Spleen (tissue), 11 donors: ENCODE results near the gene NR2F1-AS1. TPM values are rescaled to one million over a fixed set of nuclear protein-coding genes. Genes with fewer than 3 reads are reported as not detected.

Experiments used
- DNase-seq: peaks from one replicate; pipeline ENCODE4 v3.0.0-alpha.2; 2020
- H3K27ac ChIP-seq, 8 donors: fragments of 200-600 bp; sonication (generic) in 7 of 8; 1 replicate in 4 of 8; 2 replicates in 4 of 8; pipeline versions ENCODE4 v1.5.0 to v1.8.0; 2016 to 2021; ENCODE audit warnings: inconsistent platforms in 4 of 8, mild to moderate bottlenecking in 4 of 8, moderate library complexity in 1 of 8
- H3K27me3 ChIP-seq, 7 donors: fragments of 200-600 bp; sonication (generic) in 6 of 7; replicated peaks in 1 of 7; 1 replicate in 4 of 7; 2 replicates in 3 of 7; pipeline versions ENCODE4 v1.5.0 to v1.8.0; 2016 to 2021; ENCODE audit warnings: inconsistent platforms in 3 of 7, mild to moderate bottlenecking in 1 of 7
- H3K36me3 ChIP-seq, 6 donors: fragments of 200-600 bp; sonication (generic) in 5 of 6; 1 replicate in 4 of 6; 2 replicates in 2 of 6; pipeline versions ENCODE4 v1.5.0 to v1.8.0; 2016 to 2021; ENCODE audit warnings: inconsistent platforms in 2 of 6
- H3K4me1 ChIP-seq, 6 donors: fragments of 200-600 bp; sonication (generic) in 5 of 6; 1 replicate in 3 of 6; 2 replicates in 3 of 6; pipeline versions ENCODE4 v1.5.0 to v1.8.0; 2016 to 2021; ENCODE audit warnings: inconsistent platforms in 3 of 6
- H3K4me3 ChIP-seq, 8 donors: fragments of 200-600 bp; sonication (generic) in 7 of 8; 1 replicate in 4 of 8; 2 replicates in 4 of 8; pipeline versions ENCODE4 v1.5.0 to v1.8.0; 2016 to 2021; ENCODE audit warnings: inconsistent platforms in 4 of 8, mild to moderate bottlenecking in 4 of 8, moderate library complexity in 2 of 8
- H3K9me3 ChIP-seq, 8 donors: fragments of 200-600 bp; sonication (generic) in 7 of 8; 1 replicate in 4 of 8; 2 replicates in 4 of 8; pipeline versions ENCODE4 v1.5.0 to v1.8.0; 2016 to 2021; ENCODE audit warnings: inconsistent platforms in 4 of 8
- POLR2A ChIP-seq, 3 donors: fragments of 450-650 bp; IDR thresholded peaks; one replicate each; pipeline ENCODE4 v1.5.1; 2017; ENCODE audit warnings: antibody characterized with exemption in 3 of 3, mild to moderate bottlenecking in 1 of 3
- POLR2AphosphoS5 ChIP-seq, 3 donors: sonication (generic); formaldehyde crosslinking; IDR thresholded peaks; one replicate each; pipeline ENCODE4 v1.5.1; 2017; ENCODE audit warnings: antibody characterized with exemption in 3 of 3
- WGBS, 5 donors: extraction: QIAGEN DNeasy Blood & Tissue Kit in 3 of 5; methylation state at CpG; one replicate each; pipeline versions ENCODE4 v1.1.5 to v1.1.7; 2013 to 2018; 5-methylcytosine and 5-hydroxymethylcytosine counted together
- intact Hi-C: fragments of 100-400 bp; cut with DNase I; formaldehyde crosslinking; loops from one replicate; pipeline ENCODE4 v1.15.0; 2023; ENCODE audit warnings: low total_unique reads
- polyA plus RNA-seq, 3 donors: library from polyadenylated mRNA; stranded (reverse); fragments of 200-250 nt; gene quantifications; one replicate each; pipeline ENCODE4 v1.2.1, GENCODE V29; 2013
- total RNA-seq, 7 donors: library from RNA; depleted of rRNA in 3 of 7; stranded (reverse); fragments of >200 nt in 3 of 7; fragmentation: NEBNext Ultra II Directional in 4 of 7; extraction: Animal tissue kit (Norgen Biotek cat#: 25700) in 4 of 7; gene quantifications; one replicate each; pipeline versions ENCODE4 v1.1.0 to v1.2.1, GENCODE V29; 2016 to 2021
- TF ChIP-seq, protein P1 (sequence below), 11 experiments: fragments of 200-600 bp in 7 of 11; fragments of 450-650 bp in 4 of 11; sonication (generic) in 4 of 11; IDR thresholded peaks in 8 of 11; conservative IDR thresholded peaks in 3 of 11; 1 replicate in 7 of 11; 2 replicates in 4 of 11; pipeline versions ENCODE4 v1.4.0 to v1.8.0; 2016 to 2021; ENCODE audit warnings: antibody characterized with exemption in 11 of 11, inconsistent platforms in 4 of 11, mild to moderate bottlenecking in 1 of 11
- donor health status: healthy with polysubstance abuse.
- donor health status: DM: no; HTN: no; CAD: no; lungs with moderate emphysema.
- donor health status: DM: no; HTN: no; CAD: no.
- donor health status: Bipolar disorder and iron deficiency.
- donor health status: healthy.
- donor health status: DM: no; HTN: no; CAD: no.
- donor health status: DM: yes; HTN: yes; CAD: no.

NR2F1-AS1 gene
- total and polyA plus RNA-seq, 10 donors = 5.9 to 21.6 (median 8.5) TPM

DNA sequence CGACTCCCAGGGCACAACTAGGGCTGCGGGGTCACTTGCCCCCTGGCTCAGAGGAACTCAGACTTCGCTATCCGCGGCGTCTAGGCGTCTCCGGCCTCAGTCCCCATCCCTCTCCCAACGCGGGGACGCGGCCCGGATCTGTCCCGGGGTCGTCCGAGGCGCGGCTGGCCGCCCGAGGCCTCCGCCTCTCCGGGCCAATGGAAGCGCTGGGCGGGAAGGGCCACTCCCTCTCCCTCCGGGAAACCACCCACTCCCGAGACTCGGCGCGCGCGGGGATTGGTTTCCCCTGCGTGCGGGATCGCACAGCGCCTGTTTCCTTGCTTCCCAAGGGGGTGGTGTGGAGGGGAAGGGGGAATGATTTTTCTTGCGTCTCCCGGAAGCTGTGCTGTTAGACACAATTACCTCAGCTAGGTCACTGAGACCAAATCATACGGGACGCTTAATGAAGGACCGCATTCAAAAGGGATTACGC is 40.3 kb upstream of the NR2F1-AS1 start:
- Histone ChIP-seq H3K4me1 (peaks cover 0 to 28% (median 18%) of the 10 kb centered on the region in 6 donors), H3K4me3 (peak overlapping the region; percentile 49 to 78 (median 64)), H3K9me3 (no peaks in the 10 kb centered on the region), H3K27me3 (peaks cover 0 to 19% (median 0%) of the 10 kb centered on the region in 7 donors), H3K27ac (peak overlapping the region in 7 of 8 donors; percentile 51 to 75 (median 70)), H3K36me3 (no peaks in the 10 kb centered on the region)
- intact Hi-C loops = no loop called here
- 3 to 30% (median 5%) methylated on average over 6 to 41 of the region's 41 CpGs for WGBS, 5 donors
- DNase-seq = peak; percentile 86
- TF ChIP-seq POLR2A (IDR thresholded peaks at IDR 0.05) (no peak), POLR2AphosphoS5 (IDR thresholded peaks at IDR 0.05) (peak in 2 of 3 donors; percentile 62 to 64)

DNA sequence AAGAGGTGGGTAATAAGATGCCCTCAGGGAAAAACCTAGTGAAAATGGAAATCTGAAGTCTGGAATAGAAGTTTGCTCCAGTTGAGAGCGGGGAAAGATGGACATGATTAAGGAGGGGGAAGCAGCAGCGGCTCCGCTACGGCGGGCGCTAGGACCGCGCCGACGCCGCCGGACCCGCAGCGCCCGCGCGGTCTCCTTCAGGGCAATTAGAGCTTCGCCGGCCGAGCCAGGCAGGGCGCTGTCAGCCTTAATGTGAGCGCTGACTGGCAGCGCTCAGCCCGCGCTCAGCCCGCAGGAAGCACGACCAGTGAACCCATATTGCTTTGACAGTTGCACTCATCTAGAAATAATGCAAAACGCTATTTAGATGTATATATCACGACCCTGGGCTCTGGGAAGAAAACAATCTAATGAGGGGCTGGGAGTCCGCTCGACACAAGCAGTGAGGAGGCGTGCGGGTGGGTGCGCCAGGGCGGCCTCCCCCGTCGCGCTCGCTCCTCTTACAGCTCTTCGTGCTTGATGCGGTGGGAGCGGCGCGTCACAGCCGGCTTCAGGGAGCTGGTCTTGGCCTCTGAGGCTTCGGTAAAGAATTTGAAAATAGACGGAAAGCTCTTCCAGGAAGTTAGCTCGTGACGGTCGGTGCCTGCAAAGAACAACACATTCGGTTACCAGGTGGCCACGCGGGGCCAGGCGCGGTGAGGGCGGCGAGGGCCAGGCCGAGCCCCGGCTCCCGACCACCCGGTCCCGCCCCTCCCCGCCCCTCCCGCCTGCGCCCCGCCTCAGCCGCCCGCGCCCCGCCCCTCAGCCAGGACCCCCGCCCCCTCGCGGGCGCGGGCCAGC is 39.7 kb upstream of the NR2F1-AS1 start:
- H3K27me3 ChIP-seq = peaks cover 0 to 19% (median 0%) of the 10 kb centered on the region in 7 donors
- peak overlapping the region in 7 of 8 donors; percentile 51 to 75 (median 70) for H3K27ac ChIP-seq
- peaks cover 0 to 28% (median 18%) of the 10 kb centered on the region in 6 donors for H3K4me1 ChIP-seq
- H3K4me3 ChIP-seq = peak overlapping the region; percentile 49 to 78 (median 64)
- H3K36me3 ChIP-seq = no peaks in the 10 kb centered on the region
- no peaks in the 10 kb centered on the region for H3K9me3 ChIP-seq
- peak; percentile 93 for DNase-seq
- WGBS, 5 donors = 0 to 1% (median 0%) methylated on average over 39 to 75 of the region's 75 CpGs
- TF ChIP-seq POLR2AphosphoS5 (IDR thresholded peaks at IDR 0.05) (peak in 2 of 3 donors; percentile 59 to 71), POLR2A (IDR thresholded peaks at IDR 0.05) (no peak)
- TF ChIP-seq, protein P1, sequence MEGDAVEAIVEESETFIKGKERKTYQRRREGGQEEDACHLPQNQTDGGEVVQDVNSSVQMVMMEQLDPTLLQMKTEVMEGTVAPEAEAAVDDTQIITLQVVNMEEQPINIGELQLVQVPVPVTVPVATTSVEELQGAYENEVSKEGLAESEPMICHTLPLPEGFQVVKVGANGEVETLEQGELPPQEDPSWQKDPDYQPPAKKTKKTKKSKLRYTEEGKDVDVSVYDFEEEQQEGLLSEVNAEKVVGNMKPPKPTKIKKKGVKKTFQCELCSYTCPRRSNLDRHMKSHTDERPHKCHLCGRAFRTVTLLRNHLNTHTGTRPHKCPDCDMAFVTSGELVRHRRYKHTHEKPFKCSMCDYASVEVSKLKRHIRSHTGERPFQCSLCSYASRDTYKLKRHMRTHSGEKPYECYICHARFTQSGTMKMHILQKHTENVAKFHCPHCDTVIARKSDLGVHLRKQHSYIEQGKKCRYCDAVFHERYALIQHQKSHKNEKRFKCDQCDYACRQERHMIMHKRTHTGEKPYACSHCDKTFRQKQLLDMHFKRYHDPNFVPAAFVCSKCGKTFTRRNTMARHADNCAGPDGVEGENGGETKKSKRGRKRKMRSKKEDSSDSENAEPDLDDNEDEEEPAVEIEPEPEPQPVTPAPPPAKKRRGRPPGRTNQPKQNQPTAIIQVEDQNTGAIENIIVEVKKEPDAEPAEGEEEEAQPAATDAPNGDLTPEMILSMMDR (IDR thresholded peaks at IDR 0.05 in 8 of 11, conservative IDR thresholded peaks at IDR 0.05 in 3 of 11) = peak in 1 of 11 experiments; percentile 19
- intact Hi-C loops = no loop called here

DNA sequence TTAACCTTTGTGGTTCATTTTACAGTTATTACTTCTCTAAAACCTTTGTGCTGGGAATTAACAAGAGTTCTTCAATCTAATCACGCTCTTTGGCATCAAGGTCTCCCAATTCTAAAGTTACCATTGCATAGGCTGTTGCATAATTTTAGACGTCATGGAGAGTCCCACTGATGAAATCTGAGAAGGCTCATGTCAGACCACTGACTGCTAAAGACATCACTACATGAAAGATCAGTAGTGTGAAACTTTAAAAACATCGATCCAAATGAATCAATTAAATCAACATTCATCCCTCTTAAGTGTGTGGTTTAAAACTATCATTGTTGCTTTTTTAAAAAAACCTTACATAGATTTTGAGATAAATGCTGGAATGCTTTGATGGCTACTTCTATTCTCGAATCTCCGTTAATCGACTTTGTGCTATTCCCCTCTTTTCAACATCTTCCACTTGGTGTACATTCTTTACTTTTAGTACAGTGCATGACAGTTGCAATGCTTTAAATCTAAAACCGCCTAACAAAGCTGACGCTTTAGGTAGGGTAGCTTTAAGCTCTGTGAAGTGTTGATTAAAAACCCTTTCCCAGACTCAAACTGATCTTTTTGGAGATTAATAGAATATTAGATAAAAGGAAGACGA is 35.6 kb upstream of the NR2F1-AS1 start:
- WGBS, 5 donors = 76 to 82% (median 80%) methylated on average over 9 of the region's 9 CpGs
- no peaks in the 10 kb centered on the region for H3K36me3 ChIP-seq
- no peak overlapping the region for H3K4me3 ChIP-seq
- intact Hi-C loops = no loop called here
- peaks cover 0 to 55% (median 26%) of the 10 kb centered on the region in 7 donors for H3K27me3 ChIP-seq
- no peak overlapping the region for H3K27ac ChIP-seq
- DNase-seq = no peak
- no peaks in the 10 kb centered on the region for H3K9me3 ChIP-seq
- H3K4me1 ChIP-seq = peaks cover 0 to 33% (median 23%) of the 10 kb centered on the region in 6 donors
- TF ChIP-seq, protein P1 (IDR thresholded peaks at IDR 0.05 in 8 of 11, conservative IDR thresholded peaks at IDR 0.05 in 3 of 11) = no peak
- TF ChIP-seq POLR2AphosphoS5 (IDR thresholded peaks at IDR 0.05) (no peak), POLR2A (IDR thresholded peaks at IDR 0.05) (no peak)

DNA sequence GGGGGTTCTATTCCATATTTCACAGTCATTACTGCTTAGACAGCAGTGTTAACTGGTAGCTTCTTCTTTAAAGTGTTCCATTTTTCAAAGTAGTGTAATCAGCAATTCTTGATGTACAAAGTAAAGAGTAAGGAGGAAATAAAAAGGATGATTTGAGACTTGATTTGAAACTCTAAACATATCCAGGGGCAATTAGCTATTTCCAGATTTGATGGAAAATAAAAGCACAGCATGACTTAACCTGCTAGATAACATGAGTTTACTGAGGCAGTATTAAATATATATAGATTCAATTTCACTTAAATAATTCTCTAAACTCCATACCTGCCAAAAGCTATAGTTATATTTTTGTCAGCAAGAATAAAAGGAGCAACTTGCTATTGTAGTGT is 31.8 kb upstream of the NR2F1-AS1 start:
- peaks cover 0 to 8% (median 0%) of the 10 kb centered on the region in 8 donors for H3K9me3 ChIP-seq
- intact Hi-C loops = no loop called here

More for the DNA sequence above, 31.8 kb upstream of the NR2F1-AS1 start:
- no peaks in the 10 kb centered on the region for H3K36me3 ChIP-seq
- no peak overlapping the region for H3K27ac ChIP-seq
- H3K4me3 ChIP-seq = peak overlapping the region in 1 of 8 donors; percentile 13
- no peak for DNase-seq
- H3K4me1 ChIP-seq = peaks cover 2 to 23% (median 16%) of the 10 kb centered on the region in 6 donors
- H3K27me3 ChIP-seq = peaks cover 10 to 77% (median 64%) of the 10 kb centered on the region in 7 donors
- TF ChIP-seq POLR2A (IDR thresholded peaks at IDR 0.05) = no peak
- TF ChIP-seq, protein P1 (IDR thresholded peaks at IDR 0.05 in 8 of 11, conservative IDR thresholded peaks at IDR 0.05 in 3 of 11) = no peak
- TF ChIP-seq POLR2AphosphoS5 (IDR thresholded peaks at IDR 0.05) = no peak
